Measurements from ENCODE around the gene FGFBP1. TPM values are rescaled to one million over a fixed set of nuclear protein-coding genes. Genes with fewer than 3 reads are reported as not detected.

Gene FGFBP1
- total and polyA plus RNA-seq, 12 donors: 0.13 TPM; not detected in 11

- DNase-seq: peak; percentile 30 to 56
- H3K4me1 ChIP-seq: peaks cover 0 to 20% (median 8%) of the 10 kb centered on the region in 9 donors
- peaks cover 0 to 10% (median 0%) of the 10 kb centered on the region in 11 donors for H3K9me3 ChIP-seq
- peak within 1 kb of the TSS in 1 of 10 donors; percentile 5 for H3K4me3 ChIP-seq
- H3K27me3 ChIP-seq: no peaks in the 10 kb centered on the region
- H3K27ac ChIP-seq: no peak within 1 kb of the TSS
- TF ChIP-seq, protein P1, sequence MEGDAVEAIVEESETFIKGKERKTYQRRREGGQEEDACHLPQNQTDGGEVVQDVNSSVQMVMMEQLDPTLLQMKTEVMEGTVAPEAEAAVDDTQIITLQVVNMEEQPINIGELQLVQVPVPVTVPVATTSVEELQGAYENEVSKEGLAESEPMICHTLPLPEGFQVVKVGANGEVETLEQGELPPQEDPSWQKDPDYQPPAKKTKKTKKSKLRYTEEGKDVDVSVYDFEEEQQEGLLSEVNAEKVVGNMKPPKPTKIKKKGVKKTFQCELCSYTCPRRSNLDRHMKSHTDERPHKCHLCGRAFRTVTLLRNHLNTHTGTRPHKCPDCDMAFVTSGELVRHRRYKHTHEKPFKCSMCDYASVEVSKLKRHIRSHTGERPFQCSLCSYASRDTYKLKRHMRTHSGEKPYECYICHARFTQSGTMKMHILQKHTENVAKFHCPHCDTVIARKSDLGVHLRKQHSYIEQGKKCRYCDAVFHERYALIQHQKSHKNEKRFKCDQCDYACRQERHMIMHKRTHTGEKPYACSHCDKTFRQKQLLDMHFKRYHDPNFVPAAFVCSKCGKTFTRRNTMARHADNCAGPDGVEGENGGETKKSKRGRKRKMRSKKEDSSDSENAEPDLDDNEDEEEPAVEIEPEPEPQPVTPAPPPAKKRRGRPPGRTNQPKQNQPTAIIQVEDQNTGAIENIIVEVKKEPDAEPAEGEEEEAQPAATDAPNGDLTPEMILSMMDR (IDR thresholded peaks at IDR 0.05): peak in 7 of 9 donors; percentile 37 to 53 (median 45)
- WGBS, 2 donors: 40 to 42% methylated on average over 9 of the region's 9 CpGs
- H3K36me3 ChIP-seq: no peaks in the 10 kb centered on the region
- peak; percentile 64 to 79 (median 72) for ATAC-seq
- intact Hi-C loops (cut with DNase I): loop anchor here in 5 of 10 donors (5.0 kb wide), 1 partner anchor 39 kb away; no protein-coding TSS in a partner anchor
Observed at GRCh38 chr4:15963001-15963451, 24.5 kb upstream of the FGFBP1 start, which contains the start of gene FGFBP2. TSS of gene FGFBP2 (minus strand) at chr4:15963175. CDS start at chr4:15963129, 46 bp downstream.

DNA sequence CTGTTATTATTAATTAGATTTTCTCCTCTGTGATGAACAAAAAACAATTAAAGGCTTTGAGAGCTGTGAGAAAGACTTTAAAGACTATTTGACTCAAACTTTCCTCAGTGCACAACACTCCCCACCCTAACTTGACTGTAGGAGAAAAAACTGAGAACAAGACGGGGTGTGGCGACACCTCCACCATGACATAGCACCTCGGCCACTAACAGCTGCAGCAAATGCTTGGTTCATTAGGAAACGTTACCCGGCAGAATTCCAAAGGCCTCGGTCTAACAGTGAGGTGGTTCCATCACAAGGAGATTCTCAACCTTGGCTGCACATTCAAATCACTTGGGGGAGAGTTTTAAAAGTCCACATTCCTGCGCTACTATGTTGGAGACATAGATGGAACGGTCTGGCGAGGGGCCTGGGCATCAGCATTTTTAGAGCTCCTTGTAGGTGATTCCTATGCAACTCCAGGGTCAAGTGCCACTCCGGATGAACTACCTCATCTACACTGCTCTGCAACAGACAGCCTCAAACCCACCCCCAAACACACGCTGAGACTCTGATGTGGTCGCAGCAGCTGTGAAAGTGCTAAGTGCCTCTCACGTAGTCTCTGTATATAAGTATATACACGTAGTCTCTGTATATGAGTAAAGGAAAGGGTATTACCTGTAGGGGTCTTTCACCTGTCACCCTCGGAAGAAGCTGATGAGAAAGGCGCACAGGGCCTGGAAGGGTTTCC lies 23.4 kb upstream of the FGFBP1 start:
- Histone ChIP-seq H3K4me3 (peak overlapping the region in 1 of 10 donors; percentile 2), H3K9me3 (peaks cover 0 to 10% (median 0%) of the 10 kb centered on the region in 11 donors), H3K36me3 (no peaks in the 10 kb centered on the region), H3K27me3 (no peaks in the 10 kb centered on the region), H3K4me1 (peaks cover 0 to 20% (median 8%) of the 10 kb centered on the region in 9 donors), H3K27ac (no peak overlapping the region)
- peak in 7 of 8 donors; percentile 18 to 65 (median 55) for ATAC-seq
- TF ChIP-seq, protein P1 (IDR thresholded peaks at IDR 0.05): no peak
- no peak for DNase-seq
- 84 to 85% methylated on average over 16 of the region's 16 CpGs for WGBS, 2 donors
- intact Hi-C loops (cut with DNase I): loop anchor here in 5 of 10 donors (2.0 to 5.0 kb wide), 2 partner anchors 40 to 79 kb away; no protein-coding TSS in a partner anchor

DNA sequence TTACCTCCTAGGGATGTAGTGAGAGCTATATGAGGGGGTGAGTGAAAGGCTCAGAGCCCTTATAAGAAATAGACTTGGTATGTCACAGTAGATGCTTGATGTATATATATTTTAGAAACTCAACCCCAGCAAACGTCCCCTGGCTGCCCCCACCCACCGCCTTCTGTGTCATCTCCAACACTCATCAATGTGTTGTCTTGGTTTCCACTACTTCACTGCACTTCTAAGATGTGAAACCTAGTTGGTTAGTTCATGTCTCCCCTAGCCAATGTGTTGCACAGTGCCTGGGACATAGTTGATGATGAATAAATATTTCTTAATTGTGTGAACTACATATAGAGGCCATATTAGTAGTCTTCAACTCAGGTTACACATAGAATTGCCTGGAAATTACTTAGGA lies 20.0 kb upstream of the FGFBP1 start:
- intact Hi-C loops (cut with DNase I): loop anchor here in 7 of 10 donors (5.0 kb wide), 6 partner anchors 76 to 481 kb away; no protein-coding TSS in a partner anchor
- Histone ChIP-seq H3K27ac (no peak overlapping the region), H3K4me3 (no peak overlapping the region), H3K9me3 (no peaks in the 10 kb centered on the region), H3K36me3 (no peaks in the 10 kb centered on the region), H3K4me1 (peaks cover 0 to 19% (median 11%) of the 10 kb centered on the region in 9 donors), H3K27me3 (no peaks in the 10 kb centered on the region)
- ATAC-seq (no peak), DNase-seq (no peak)
- TF ChIP-seq, protein P1 (IDR thresholded peaks at IDR 0.05): no peak
- 86 to 90% methylated on average over 2 of the region's 2 CpGs for WGBS, 2 donors

GRCh38 chr4:15956179-15956850 lies 17.8 kb upstream of the FGFBP1 start:
- H3K9me3 ChIP-seq: no peaks in the 10 kb centered on the region

More at GRCh38 chr4:15956179-15956850, 17.8 kb upstream of the FGFBP1 start:
- WGBS, 2 donors: 51 to 53% methylated on average over 9 of the region's 9 CpGs
- DNase-seq (peak; percentile 66 to 78), ATAC-seq (peak; percentile 63 to 93 (median 78))
- Histone ChIP-seq H3K27ac (no peak overlapping the region), H3K4me1 (peaks cover 0 to 5% (median 0%) of the 10 kb centered on the region in 9 donors), H3K4me3 (no peak overlapping the region), H3K36me3 (no peaks in the 10 kb centered on the region), H3K27me3 (no peaks in the 10 kb centered on the region)
- intact Hi-C loops (cut with DNase I): loop anchor here in 9 of 10 donors (1.0 to 5.0 kb wide), 12 partner anchors 74 to 479 kb away; no protein-coding TSS in a partner anchor
- TF ChIP-seq, protein P1 (IDR thresholded peaks at IDR 0.05): peak; percentile 75 to 94 (median 87)
